Suprapubic skin (tissue), 3 donors: ENCODE measurements around the gene JDP2.

ENCODE experiments used
- CTCF ChIP-seq, 2 donors: fragments of 200-600 bp in 1 of 2; fragments of 450-650 bp in 1 of 2; sonication (generic) in 1 of 2; IDR thresholded peaks; one replicate each; pipeline ENCODE4 v1.5.1; 2016 to 2019; ENCODE audit warnings: antibody characterized with exemption in 2 of 2, mild to moderate bottlenecking in 1 of 2, moderate library complexity in 1 of 2
- POLR2A ChIP-seq, 2 donors: fragments of 450-650 bp; IDR thresholded peaks; one replicate each; pipeline ENCODE4 v1.6.1; 2017; ENCODE audit warnings: antibody characterized with exemption in 2 of 2, mild to moderate bottlenecking in 2 of 2, moderate library complexity in 2 of 2

GRCh38 chr14:75504411-75504810, 76.6 kb downstream of the JDP2 start:
- TF ChIP-seq CTCF (IDR thresholded peaks at IDR 0.05) = no peak
- TF ChIP-seq POLR2A (IDR thresholded peaks at IDR 0.05) = no peak
